Right lobe of liver (tissue), 6 donors: ENCODE results near the gene C10orf90. TPM values are rescaled to one million over a fixed set of nuclear protein-coding genes. Genes with fewer than 3 reads are reported as not detected.

Experiments used
- ATAC-seq, 4 donors: fragments of 200-7000 bp; cut with Tn5 transposase; one replicate each; pipeline ENCODE4 v1.9.1; 2020; ENCODE audit warnings: mild to moderate bottlenecking in 4 of 4, moderate library complexity in 4 of 4
- DNase-seq, 3 donors: peaks; one replicate each; pipeline ENCODE4 v3.0.0-alpha.2; 2020
- H3K27ac ChIP-seq, 3 donors: fragments of 200-600 bp; one replicate each; pipeline ENCODE4 v1.8.0; 2022
- H3K27me3 ChIP-seq, 2 donors: fragments of 200-600 bp; one replicate each; pipeline ENCODE4 v1.8.0; 2022
- H3K36me3 ChIP-seq, 4 donors: fragments of 200-600 bp; sonication (generic) in 1 of 4; one replicate each; pipeline versions ENCODE4 v1.5.1 to v1.8.0; 2017 to 2022; ENCODE audit warnings: control low read depth in 1 of 4
- H3K4me1 ChIP-seq, 4 donors: fragments of 200-600 bp; sonication (generic) in 1 of 4; one replicate each; pipeline versions ENCODE4 v1.5.1 to v1.8.0; 2017 to 2022; ENCODE audit warnings: control low read depth in 1 of 4
- H3K4me3 ChIP-seq, 3 donors: fragments of 200-600 bp; one replicate each; pipeline ENCODE4 v1.8.0; 2022
- H3K9me3 ChIP-seq, 4 donors: fragments of 200-600 bp; sonication (generic) in 1 of 4; one replicate each; pipeline versions ENCODE4 v1.5.1 to v1.8.0; 2017 to 2022; ENCODE audit warnings: control low read depth in 1 of 4
- POLR2A ChIP-seq: fragments of 450-650 bp; IDR thresholded peaks from one replicate; pipeline ENCODE4 v1.6.1; 2017; ENCODE audit warnings: antibody characterized with exemption, mild to moderate bottlenecking
- WGBS: methylation state at CpG from one replicate; pipeline ENCODE4 v1.1.6; 2018; ENCODE audit warnings: low coverage, low lambda C conversion rate; ENCODE audit not compliant: insufficient coverage; ENCODE audit errors: missing lambda C conversion rate; 5-methylcytosine and 5-hydroxymethylcytosine counted together
- intact Hi-C, 2 donors: fragments of 100-400 bp; cut with DNase I; formaldehyde crosslinking; loops; one replicate each; pipeline versions ENCODE4 v1.11.2 to v1.14.1; 2022
- long read RNA-seq: library from polyadenylated mRNA; unstranded; transcript quantifications from one replicate; pipeline ENCODE4 v2.0.0, GENCODE V29; 2019
- total RNA-seq, 6 experiments: library from RNA; depleted of rRNA in 2 of 6; stranded (reverse); fragments of >200 nt in 2 of 6; fragmentation: NEBNext Ultra II Directional in 3 of 6; extraction: Animal tissue kit (Norgen Biotek cat#: 25700) in 3 of 6; gene quantifications; one replicate each; pipeline versions ENCODE4 v1.1.0 to v1.2.4, GENCODE V29; 2016 to 2023
- TF ChIP-seq, protein P1 (sequence below), 4 donors: fragments of 200-600 bp in 3 of 4; fragments of 450-650 bp in 1 of 4; IDR thresholded peaks; one replicate each; pipeline versions ENCODE4 v1.5.1 to v1.8.0; 2016 to 2022; ENCODE audit warnings: antibody characterized with exemption in 4 of 4, mild to moderate bottlenecking in 2 of 4
- donor health status: DM: no; HTN: yes; CAD: no.
- donor health status: DM: no; HTN: no; CAD: no.
- donor health status: DM: no; HTN: no; CAD: no.
- donor health status: DM: no; HTN: yes; CAD: no.
- donor health status: DM: no; HTN: yes; CAD: no.

Gene C10orf90, protein sequence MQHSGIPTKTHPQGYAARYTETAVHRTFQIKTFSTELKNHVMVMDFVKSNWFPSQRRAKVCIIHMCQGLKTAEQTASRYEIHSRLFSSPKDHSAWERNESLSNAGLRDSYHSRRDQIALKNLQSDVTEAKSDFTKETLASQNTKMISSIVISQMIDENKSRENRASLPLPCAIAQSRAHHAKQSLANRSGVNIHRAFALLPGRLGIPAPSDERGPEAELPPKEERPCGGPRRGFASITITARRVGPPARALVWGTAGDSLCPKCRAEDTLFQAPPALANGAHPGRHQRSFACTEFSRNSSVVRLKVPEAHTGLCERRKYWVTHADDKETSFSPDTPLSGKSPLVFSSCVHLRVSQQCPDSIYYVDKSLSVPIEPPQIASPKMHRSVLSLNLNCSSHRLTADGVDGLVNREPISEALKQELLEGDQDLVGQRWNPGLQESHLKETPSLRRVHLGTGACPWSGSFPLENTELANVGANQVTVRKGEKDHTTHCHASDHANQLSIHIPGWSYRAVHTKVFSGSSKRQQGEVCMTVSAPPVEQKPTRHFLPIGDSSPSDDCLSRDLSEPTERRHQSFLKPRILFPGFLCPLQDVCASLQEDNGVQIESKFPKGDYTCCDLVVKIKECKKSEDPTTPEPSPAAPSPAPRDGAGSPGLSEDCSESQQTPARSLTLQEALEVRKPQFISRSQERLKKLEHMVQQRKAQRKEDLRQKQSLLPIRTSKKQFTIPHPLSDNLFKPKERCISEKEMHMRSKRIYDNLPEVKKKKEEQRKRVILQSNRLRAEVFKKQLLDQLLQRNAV
- total RNA-seq: under 1 TPM in 2 of 6 experiments, not detected in 4; 0.22 to 0.43 TPM
- long read RNA-seq: 0 reads

DNA sequence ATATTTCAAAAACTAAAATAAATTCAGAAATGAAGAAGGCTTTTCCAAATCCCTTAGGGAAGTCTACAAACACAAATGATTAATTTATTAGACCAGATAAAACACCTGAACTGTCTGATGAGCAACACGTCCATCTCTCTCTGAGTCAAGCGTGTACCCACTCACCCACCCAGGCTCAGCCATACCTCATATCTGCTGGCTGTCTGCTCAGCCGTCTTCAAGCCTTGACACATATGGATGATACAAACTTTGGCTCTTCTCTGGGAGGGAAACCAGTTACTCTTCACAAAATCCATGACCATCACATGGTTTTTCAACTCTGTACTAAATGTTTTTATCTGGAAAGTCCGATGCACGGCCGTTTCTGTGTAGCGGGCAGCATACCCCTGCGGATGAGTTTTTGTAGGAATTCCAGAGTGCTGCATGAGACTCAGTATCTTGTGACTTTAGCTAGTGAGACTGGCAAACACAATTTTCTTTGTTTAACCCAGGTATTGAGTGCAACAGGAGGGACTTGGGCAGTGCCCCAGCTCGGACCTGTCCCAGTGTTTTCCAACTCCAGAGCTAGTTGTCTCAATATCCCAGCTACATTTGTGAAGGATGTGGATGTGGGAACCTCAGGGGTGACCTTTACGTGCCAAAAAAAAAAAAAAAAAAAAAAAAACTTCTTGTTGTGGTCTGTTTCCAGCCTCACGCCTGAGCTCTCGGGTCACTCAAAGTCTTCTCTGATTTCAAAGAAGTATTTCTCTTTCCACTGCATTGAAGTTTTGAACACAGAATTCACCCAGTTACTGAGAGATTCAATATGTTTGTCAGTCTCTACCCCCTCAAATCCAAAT lies at the start of gene C10orf90:
TSS of gene C10orf90 (minus strand) at position 638 of the 839 bp plus-strand sequence. CDS start at position 425, 213 bp downstream.
- Histone ChIP-seq H3K9me3 (no peaks in the 10 kb centered on the region), H3K4me1 (no peaks in the 10 kb centered on the region), H3K27ac (no peak within 1 kb of the TSS), H3K27me3 (no peaks in the 10 kb centered on the region), H3K4me3 (no peak within 1 kb of the TSS), H3K36me3 (no peaks in the 10 kb centered on the region)
- ATAC-seq: no peak
- TF ChIP-seq, protein P1, sequence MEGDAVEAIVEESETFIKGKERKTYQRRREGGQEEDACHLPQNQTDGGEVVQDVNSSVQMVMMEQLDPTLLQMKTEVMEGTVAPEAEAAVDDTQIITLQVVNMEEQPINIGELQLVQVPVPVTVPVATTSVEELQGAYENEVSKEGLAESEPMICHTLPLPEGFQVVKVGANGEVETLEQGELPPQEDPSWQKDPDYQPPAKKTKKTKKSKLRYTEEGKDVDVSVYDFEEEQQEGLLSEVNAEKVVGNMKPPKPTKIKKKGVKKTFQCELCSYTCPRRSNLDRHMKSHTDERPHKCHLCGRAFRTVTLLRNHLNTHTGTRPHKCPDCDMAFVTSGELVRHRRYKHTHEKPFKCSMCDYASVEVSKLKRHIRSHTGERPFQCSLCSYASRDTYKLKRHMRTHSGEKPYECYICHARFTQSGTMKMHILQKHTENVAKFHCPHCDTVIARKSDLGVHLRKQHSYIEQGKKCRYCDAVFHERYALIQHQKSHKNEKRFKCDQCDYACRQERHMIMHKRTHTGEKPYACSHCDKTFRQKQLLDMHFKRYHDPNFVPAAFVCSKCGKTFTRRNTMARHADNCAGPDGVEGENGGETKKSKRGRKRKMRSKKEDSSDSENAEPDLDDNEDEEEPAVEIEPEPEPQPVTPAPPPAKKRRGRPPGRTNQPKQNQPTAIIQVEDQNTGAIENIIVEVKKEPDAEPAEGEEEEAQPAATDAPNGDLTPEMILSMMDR (IDR thresholded peaks at IDR 0.05): no peak
- no peak for TF ChIP-seq POLR2A
- WGBS: 51% methylated on average over 12 of the region's 12 CpGs
- intact Hi-C loops: no loop called here
- no peak for DNase-seq

DNA sequence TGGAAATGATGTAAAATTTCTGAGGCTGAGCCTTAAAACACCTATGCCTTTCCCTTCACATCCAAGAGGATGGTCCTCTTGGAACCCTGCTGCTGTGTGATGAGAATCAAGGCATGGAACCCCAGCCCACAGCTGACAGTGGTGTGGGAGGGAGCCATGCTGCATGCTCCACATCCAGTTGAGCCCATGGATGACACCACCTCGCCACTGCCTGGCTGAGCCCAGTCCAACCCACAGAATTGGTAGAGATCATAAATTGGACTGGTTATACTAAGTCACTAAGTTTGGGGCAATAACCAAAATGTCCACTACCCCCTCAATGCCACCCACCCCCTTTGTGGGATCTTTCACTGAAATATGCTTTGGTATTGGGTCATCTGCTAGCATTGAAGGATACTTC lies 45.9 kb upstream of the C10orf90 start:
- Histone ChIP-seq H3K27ac (no peak overlapping the region), H3K9me3 (no peaks in the 10 kb centered on the region), H3K4me3 (no peak overlapping the region), H3K27me3 (no peaks in the 10 kb centered on the region), H3K4me1 (no peaks in the 10 kb centered on the region), H3K36me3 (no peaks in the 10 kb centered on the region)
- intact Hi-C loops: no loop called here
- no CpG with 5 or more reads among the region's 1 CpG for WGBS
- DNase-seq: no peak
- TF ChIP-seq, protein P1 (IDR thresholded peaks at IDR 0.05): no peak
- TF ChIP-seq POLR2A: no peak
- ATAC-seq: no peak

DNA sequence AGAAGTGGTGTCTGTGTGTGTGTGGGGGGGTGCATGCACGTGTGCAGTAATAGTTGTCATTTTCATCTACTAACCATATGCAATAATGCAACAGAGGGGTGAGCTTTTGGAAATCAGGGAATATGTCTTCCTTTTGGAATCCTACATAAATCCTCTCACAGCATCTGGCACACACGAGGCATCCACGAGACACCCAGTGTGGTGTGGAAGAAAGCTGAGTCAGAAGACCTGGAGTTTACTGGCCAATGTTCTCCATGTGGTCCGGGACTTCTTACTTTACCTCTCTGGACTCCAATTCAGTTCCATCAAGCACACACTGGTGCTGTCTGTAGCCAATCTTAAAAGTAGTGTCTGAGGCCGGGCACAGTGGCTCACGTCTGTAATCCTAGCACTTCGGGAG lies 43.1 kb upstream of the C10orf90 start:
- no peaks in the 10 kb centered on the region for H3K27me3 ChIP-seq
- no peaks in the 10 kb centered on the region for H3K9me3 ChIP-seq
- DNase-seq (no peak), ATAC-seq (no peak)
- no peak overlapping the region for H3K4me3 ChIP-seq
- no peak overlapping the region for H3K27ac ChIP-seq
- intact Hi-C loops: no loop called here
- WGBS: 6% methylated on average over 3 of the region's 7 CpGs
- no peak for TF ChIP-seq POLR2A
- TF ChIP-seq, protein P1 (IDR thresholded peaks at IDR 0.05): no peak
- no peaks in the 10 kb centered on the region for H3K36me3 ChIP-seq
- H3K4me1 ChIP-seq: no peaks in the 10 kb centered on the region

DNA sequence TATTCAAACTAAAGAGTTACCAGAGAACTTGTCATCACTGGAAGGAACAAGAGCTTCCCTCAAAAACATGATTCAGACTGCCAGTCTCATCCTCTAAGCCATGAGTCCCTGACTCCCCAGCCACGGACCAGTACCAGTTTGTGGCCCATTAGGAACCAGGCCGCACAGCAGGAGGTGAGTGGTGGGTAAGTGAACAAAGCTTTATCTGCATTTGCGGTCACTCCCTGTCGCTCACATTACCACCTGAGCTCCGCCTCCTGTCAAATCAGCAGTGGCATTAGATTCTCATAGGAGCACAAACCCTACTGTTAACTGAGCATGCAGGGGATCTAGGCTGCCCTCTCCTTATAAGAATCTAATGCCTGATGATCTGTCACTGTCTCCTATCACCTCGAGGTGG lies 42.2 kb upstream of the C10orf90 start:
- H3K4me1 ChIP-seq: no peaks in the 10 kb centered on the region
- H3K27me3 ChIP-seq: no peaks in the 10 kb centered on the region
- no peaks in the 10 kb centered on the region for H3K9me3 ChIP-seq
- no peak for ATAC-seq
- WGBS: 42% methylated on average over 3 of the region's 6 CpGs
- TF ChIP-seq POLR2A: no peak
- TF ChIP-seq, protein P1 (IDR thresholded peaks at IDR 0.05): no peak
- intact Hi-C loops: no loop called here
- H3K27ac ChIP-seq: no peak overlapping the region
- no peak for DNase-seq
- H3K4me3 ChIP-seq: no peak overlapping the region
- no peaks in the 10 kb centered on the region for H3K36me3 ChIP-seq
